Measurements from ENCODE around the gene FHAD1.

DNA sequence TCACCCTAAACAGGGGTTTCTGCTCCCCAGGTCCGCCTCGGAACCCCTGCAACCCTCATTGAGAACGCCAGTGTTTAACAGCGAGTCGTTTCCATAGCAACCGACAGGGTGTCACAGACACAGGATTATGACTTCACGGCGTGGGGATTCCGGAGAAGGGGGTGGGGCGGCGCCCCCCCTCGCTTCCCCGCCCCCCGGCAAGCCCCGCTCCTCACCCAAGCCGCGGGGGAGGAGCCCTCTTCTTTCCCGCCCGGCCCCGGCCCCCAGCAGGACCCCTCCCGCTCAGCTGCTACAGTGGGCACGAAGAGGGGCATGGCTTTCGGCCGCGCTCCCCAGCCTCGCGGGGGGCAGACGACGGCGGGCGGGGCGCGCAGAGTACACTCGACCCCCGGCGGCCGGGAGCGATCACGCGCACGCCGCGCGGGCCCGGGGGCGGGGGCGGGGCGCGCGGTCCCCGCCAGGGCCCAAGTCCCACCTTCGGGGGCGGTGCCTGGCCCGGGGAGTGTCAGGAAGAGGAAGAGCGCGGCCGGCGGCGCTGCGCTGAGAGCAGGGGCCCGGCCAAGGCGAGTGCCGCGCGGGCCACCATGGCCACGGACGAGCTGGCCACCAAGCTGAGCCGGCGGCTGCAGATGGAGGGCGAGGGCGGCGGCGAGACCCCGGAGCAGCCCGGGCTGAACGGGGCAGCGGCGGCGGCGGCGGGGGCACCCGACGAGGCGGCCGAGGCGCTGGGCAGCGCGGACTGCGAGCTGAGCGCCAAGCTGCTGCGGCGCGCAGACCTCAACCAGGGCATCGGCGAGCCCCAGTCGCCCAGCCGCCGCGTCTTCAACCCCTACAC lies 162.6 kb downstream of the FHAD1 start, which contains the start of gene EFHD2:
- TF ChIP-seq CTCF (conservative IDR thresholded peaks at IDR 0.05 in 1 of 2, IDR thresholded peaks at IDR 0.05 in 1 of 2; ENCODE audit: extremely low read depth in 1 of 2, insufficient read depth in 1 of 2, low read depth in 1 of 2, low read length in 2 of 2) (peak in 1 of 2 donors; percentile 2), EZH2 (IDR thresholded peaks at IDR 0.05; ENCODE audit: borderline replicate concordance, low read length) (no peak)

All from mammary epithelial cell (primary cell).